ENCODE data around the gene SOX11. TPM values are rescaled to one million over a fixed set of nuclear protein-coding genes. Genes with fewer than 3 reads are reported as not detected.
A peak's percentile ranks its signal among the peaks of the same experiment; 100 is the strongest.

The SOX11 gene
- total RNA-seq, 1 donor from 2014 or later, result not detected

DNA sequence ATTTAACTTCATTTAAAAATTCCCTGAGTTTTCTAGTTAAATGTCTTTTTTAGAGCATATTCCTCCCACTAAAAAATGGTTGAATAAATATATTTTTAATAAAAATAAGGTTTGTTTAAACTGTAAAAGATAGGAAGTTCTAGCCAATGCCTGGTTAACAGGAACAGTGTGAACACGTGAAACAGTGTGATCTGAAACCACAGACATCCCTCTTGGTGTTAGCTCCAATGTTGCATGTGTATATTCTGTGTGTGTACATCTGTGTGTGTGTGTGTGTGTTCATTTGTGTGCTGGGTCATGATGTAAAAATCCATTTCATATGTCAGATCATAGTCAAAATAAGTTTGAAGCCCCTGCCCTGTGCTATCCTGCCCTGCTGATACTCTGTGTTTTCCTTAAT is 6.1 kb upstream of the SOX11 start:
- Histone ChIP-seq H3K27ac (no peak overlapping the region), H3K9me3 (no peaks in the 10 kb centered on the region), H3K4me1 (no peaks in the 10 kb centered on the region), H3K27me3 (peaks cover 5% of the 10 kb centered on the region), H3K36me3 (no peaks in the 10 kb centered on the region), H3K4me3 (no peak overlapping the region)
- intact Hi-C loops (cut with DNase I), result no loop called here
- DNase-seq (ENCODE audit: extremely low spot score in 2 of 2), result no peak
- no peak for TF ChIP-seq POLR2A (IDR thresholded peaks at IDR 0.05)
- TF ChIP-seq POLR2AphosphoS5 (IDR thresholded peaks at IDR 0.05; ENCODE audit: insufficient read depth in 1 of 2, low read depth in 1 of 2), result no peak
- TF ChIP-seq, protein P1, sequence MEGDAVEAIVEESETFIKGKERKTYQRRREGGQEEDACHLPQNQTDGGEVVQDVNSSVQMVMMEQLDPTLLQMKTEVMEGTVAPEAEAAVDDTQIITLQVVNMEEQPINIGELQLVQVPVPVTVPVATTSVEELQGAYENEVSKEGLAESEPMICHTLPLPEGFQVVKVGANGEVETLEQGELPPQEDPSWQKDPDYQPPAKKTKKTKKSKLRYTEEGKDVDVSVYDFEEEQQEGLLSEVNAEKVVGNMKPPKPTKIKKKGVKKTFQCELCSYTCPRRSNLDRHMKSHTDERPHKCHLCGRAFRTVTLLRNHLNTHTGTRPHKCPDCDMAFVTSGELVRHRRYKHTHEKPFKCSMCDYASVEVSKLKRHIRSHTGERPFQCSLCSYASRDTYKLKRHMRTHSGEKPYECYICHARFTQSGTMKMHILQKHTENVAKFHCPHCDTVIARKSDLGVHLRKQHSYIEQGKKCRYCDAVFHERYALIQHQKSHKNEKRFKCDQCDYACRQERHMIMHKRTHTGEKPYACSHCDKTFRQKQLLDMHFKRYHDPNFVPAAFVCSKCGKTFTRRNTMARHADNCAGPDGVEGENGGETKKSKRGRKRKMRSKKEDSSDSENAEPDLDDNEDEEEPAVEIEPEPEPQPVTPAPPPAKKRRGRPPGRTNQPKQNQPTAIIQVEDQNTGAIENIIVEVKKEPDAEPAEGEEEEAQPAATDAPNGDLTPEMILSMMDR (IDR thresholded peaks at IDR 0.05), result no peak

DNA sequence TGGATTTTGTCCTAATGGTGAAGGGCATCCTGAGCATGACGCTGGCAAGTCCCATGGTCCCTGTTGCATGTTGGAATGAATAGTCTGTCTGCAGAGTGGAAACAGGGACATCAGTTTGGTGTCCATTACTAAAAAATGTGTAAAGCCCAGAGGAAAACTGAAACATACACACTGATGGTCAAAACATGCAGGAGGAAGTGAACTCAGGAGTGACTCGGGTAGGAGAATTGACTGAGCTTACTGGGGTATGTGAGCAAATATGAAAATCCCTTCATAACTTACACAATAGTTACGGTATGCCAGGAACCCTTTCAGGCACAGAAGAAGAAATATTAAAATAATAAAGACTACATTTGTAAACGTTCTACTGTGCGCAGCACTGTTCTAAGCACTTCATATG is 5.6 kb upstream of the SOX11 start:
- H3K36me3 ChIP-seq, result no peaks in the 10 kb centered on the region
- intact Hi-C loops (cut with DNase I), result no loop called here
- peaks cover 9% of the 10 kb centered on the region for H3K27me3 ChIP-seq
- no peaks in the 10 kb centered on the region for H3K9me3 ChIP-seq
- no peak overlapping the region for H3K4me3 ChIP-seq
- no peak for TF ChIP-seq POLR2A (IDR thresholded peaks at IDR 0.05)
- TF ChIP-seq, protein P1 (IDR thresholded peaks at IDR 0.05), result no peak
- no peak for TF ChIP-seq POLR2AphosphoS5 (IDR thresholded peaks at IDR 0.05; ENCODE audit: insufficient read depth in 1 of 2, low read depth in 1 of 2)
- no peak for DNase-seq (ENCODE audit: extremely low spot score in 2 of 2)
- no peaks in the 10 kb centered on the region for H3K4me1 ChIP-seq
- H3K27ac ChIP-seq, result no peak overlapping the region

DNA sequence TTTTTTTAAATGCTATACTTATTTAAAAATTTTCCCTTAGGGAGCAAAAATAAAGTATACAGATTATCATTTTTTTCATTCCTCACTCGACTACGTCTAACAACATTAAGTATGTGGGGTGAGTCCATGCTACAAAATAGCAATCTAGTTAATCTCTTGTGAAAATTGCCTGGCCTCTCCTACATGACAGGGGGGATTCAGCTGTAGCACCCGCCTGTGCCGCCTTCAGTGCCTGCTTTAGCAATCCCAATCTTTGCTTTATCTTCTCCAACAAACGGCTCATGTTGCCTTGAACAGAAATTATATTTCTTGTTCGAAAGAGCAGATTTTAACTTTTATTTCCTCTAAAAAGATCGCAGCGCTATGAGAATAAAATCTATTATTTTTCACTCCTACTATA is 2.4 kb upstream of the SOX11 start:
- TF ChIP-seq POLR2A (IDR thresholded peaks at IDR 0.05) (no peak), POLR2AphosphoS5 (IDR thresholded peaks at IDR 0.05; ENCODE audit: insufficient read depth in 1 of 2, low read depth in 1 of 2) (no peak)
- TF ChIP-seq, protein P1 (IDR thresholded peaks at IDR 0.05), result no peak
- peaks cover 21% of the 10 kb centered on the region for H3K4me1 ChIP-seq
- H3K27me3 ChIP-seq, result peaks cover 26% of the 10 kb centered on the region
- intact Hi-C loops (cut with DNase I), result no loop called here
- H3K9me3 ChIP-seq, result no peaks in the 10 kb centered on the region
- no peaks in the 10 kb centered on the region for H3K36me3 ChIP-seq
- DNase-seq (ENCODE audit: extremely low spot score in 2 of 2), result no peak
- H3K4me3 ChIP-seq, result no peak overlapping the region
- no peak overlapping the region for H3K27ac ChIP-seq

DNA sequence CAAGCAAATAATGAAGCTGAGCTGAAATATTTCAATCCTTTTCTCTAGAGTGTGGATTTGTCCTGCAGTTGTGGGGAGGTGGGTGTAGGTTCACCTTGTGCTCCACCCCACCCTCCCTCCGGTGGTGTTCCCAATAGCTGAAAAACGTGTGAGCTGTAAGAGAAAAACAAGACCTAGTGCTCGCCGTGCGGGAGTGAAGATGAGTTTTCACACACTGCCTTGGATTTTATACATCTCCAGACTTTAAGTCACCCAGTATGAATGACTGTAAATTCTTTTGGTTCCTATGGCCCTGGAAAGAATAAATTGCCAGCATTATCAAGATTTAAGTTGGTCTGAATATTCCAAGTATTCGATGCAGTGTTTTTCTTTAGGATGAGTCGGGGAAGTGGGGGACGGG is 1.9 kb upstream of the SOX11 start:
- no peak for DNase-seq (ENCODE audit: extremely low spot score in 2 of 2)
- H3K36me3 ChIP-seq, result no peaks in the 10 kb centered on the region
- peaks cover 26% of the 10 kb centered on the region for H3K27me3 ChIP-seq
- peaks cover 21% of the 10 kb centered on the region for H3K4me1 ChIP-seq
- TF ChIP-seq, protein P1 (IDR thresholded peaks at IDR 0.05), result no peak
- TF ChIP-seq POLR2AphosphoS5 (IDR thresholded peaks at IDR 0.05; ENCODE audit: insufficient read depth in 1 of 2, low read depth in 1 of 2), result no peak
- no peak overlapping the region for H3K27ac ChIP-seq
- intact Hi-C loops (cut with DNase I), result no loop called here
- no peaks in the 10 kb centered on the region for H3K9me3 ChIP-seq
- H3K4me3 ChIP-seq, result no peak overlapping the region

DNA sequence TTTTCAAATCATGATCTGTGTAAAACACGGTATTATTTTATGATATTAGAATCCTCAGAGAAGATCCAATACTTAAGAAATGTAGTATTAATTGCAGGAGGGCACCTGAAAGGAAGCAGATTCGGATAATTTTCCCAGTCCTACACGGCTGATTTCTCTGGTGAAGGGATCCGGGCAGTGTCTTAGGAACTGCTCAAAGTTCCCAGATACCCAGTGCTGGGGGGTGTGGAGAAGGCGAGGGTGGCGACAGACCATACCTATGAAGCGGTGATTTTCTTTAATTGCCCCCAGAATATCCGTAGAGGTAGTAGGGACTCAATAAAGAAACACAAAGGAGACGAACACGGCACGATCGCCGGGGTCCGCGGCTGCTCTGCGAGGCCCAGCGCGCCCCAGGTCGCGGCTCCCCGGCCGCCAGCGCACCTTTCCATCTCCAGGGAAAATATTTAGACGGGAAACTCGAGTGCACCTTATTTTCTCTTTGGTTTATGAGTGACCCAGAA is 1.4 kb upstream of the SOX11 start:
- no peak overlapping the region for H3K27ac ChIP-seq
- no peaks in the 10 kb centered on the region for H3K9me3 ChIP-seq
- no peaks in the 10 kb centered on the region for H3K36me3 ChIP-seq
- no peak for DNase-seq (ENCODE audit: extremely low spot score in 2 of 2)
- intact Hi-C loops (cut with DNase I), result no loop called here
- TF ChIP-seq POLR2AphosphoS5 (IDR thresholded peaks at IDR 0.05; ENCODE audit: insufficient read depth in 1 of 2, low read depth in 1 of 2) (no peak), POLR2A (IDR thresholded peaks at IDR 0.05) (no peak)
- TF ChIP-seq, protein P1 (IDR thresholded peaks at IDR 0.05), result no peak
- peak overlapping the region in 1 of 2 donors; percentile 11 for H3K4me3 ChIP-seq
- peaks cover 24% of the 10 kb centered on the region for H3K4me1 ChIP-seq
- H3K27me3 ChIP-seq, result peaks cover 26% of the 10 kb centered on the region

Measured in vagina (tissue), 2 donors.